ENCODE results near the gene WNT11. TPM values are rescaled to one million over a fixed set of nuclear protein-coding genes. Genes with fewer than 3 reads are reported as not detected.

The WNT11 gene
- total RNA-seq, 4 donors from 2014 or later, result 27.7 to 56.2 (median 34.0) TPM

- no peak for TF ChIP-seq CTCF (IDR thresholded peaks at IDR 0.05; ENCODE audit: low read depth)
Measured at GRCh38 chr11:76216536-76217325, 10.4 kb upstream of the WNT11 start.

- no peak for TF ChIP-seq CTCF (IDR thresholded peaks at IDR 0.05; ENCODE audit: low read depth)
Measured at GRCh38 chr11:76215941-76216340, 9.6 kb upstream of the WNT11 start.

DNA sequence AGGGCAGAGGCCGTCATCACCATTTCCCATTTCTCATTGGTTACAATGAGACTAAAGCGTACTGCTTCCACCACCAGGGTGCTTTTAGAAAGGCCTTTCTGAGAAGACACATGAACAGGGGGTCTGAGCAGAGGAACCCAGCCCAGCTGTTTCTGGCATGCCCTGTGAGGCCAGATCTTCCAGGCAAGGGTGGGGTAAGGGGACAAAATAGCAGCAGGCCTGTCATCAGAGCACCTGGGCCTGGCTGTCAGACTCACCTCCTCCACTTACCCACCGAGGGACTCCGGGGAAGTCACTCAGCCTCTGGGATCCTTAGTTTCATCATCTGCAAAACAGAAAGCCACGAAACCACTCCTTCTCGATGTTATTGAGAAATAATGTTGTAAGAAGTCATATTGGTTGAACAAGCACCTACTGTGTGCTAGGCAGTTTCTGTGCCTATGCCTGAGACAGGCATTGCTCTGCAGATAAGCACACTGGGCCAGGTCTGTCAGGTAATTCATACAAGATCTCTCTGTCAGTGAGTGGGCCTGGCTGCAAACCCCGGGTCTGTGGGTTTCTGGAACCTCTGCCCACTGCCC, 8.8 kb upstream of the WNT11 start:
- TF ChIP-seq CTCF (IDR thresholded peaks at IDR 0.05; ENCODE audit: low read depth), result no peak

DNA sequence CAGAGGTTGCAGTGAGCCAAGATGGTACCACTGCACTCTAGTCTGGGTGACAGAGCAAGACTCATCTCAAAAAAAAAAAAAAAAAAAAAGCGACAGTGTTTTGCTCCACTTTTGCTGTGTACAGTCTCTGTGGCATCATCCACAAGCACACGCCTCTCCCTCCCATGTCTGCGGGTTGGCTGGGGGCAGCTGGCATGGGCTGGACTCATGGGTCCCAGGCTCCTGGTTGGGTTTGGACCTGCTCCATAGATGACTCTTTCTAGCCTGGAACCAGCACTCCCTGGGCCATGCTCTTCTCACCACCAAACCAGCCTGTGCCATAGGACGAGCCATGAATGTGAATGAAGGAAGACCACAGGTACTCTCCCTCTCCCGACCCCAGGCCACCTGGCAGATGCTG, 7.9 kb upstream of the WNT11 start:
- TF ChIP-seq CTCF (IDR thresholded peaks at IDR 0.05; ENCODE audit: low read depth), result no peak

GRCh38 chr11:76212086-76213035, 6.1 kb upstream of the WNT11 start:
- TF ChIP-seq CTCF (IDR thresholded peaks at IDR 0.05; ENCODE audit: low read depth), result no peak

GRCh38 chr11:76210931-76211851, 4.9 kb upstream of the WNT11 start:
- no peak for TF ChIP-seq CTCF (IDR thresholded peaks at IDR 0.05; ENCODE audit: low read depth)

All from subcutaneous adipose tissue (tissue), 4 donors.